ENCODE measurements around the gene TMEM245.

The TMEM245 gene

DNA sequence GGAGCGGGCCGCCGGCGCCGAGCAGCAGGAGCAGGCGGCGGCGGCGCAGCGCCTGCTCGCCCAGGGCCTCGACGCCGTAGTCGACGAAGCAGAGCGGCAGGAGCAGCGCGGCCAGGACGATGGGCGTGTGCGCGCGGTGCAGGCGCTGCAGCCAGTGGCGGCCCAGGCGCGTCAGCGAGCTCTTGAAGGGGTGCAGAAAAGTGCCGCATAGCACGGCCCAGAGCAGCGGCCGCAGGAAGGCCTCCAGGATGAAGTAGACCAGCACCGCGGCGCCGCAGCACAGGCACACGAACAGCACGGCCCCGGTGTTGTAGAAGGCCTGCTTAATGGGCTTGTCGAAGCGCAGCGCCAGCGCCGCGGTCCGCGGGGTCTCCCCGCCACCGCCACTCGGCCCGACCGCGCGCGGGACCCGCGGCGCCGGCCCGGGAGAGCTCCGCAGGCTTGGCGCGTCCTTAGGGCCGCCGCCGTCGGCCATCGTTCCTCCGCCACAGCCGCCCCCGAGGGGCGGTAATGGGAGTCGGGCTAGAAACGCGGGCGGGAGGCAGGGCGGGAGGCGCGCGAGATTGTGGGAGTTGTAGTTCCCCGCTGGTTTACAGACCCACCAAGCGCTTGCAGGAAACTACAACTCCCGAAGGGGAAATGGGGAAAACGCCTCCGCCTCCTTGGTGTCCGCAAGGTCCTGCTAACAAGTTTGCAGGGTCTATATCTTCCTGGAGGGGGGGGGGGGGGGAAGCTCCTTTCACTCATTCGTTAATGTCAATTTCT, at the start of gene TMEM245:
TMEM245 (minus strand) TSS at position 509 of the 765 bp plus-strand sequence; CDS start at position 475, 34 bp downstream.
- Histone ChIP-seq H3K27me3 (replicated peaks) (no peaks in the 10 kb centered on the region), H3K27ac (peak within 1 kb of the TSS; percentile 58), H3K36me3 (replicated peaks) (no peaks in the 10 kb centered on the region), H3K4me3 (ENCODE audit: low read depth, low read length) (peak within 1 kb of the TSS; percentile 86)
- peak; percentile 99 for DNase-seq
- TF ChIP-seq CTCF (IDR thresholded peaks at IDR 0.05; ENCODE audit: low read depth, low read length, missing control alignments) = no peak
- in situ Hi-C loops (cut with HindIII; ENCODE audit: low pct_ligation_motif_present, low sequenced_read_pairs) = no loop called here

GRCh38 chr9:109168170-109168569, 48.4 kb upstream of the TMEM245 start:
- in situ Hi-C loops (cut with HindIII; ENCODE audit: low pct_ligation_motif_present, low sequenced_read_pairs) = no loop called here
- Histone ChIP-seq H3K4me3 (ENCODE audit: low read depth, low read length) (no peak overlapping the region), H3K27me3 (replicated peaks) (peaks cover 8% of the 10 kb centered on the region), H3K27ac (no peak overlapping the region), H3K36me3 (replicated peaks) (no peaks in the 10 kb centered on the region)
- no peak for TF ChIP-seq CTCF (IDR thresholded peaks at IDR 0.05; ENCODE audit: low read depth, low read length, missing control alignments)
- no peak for DNase-seq

GRCh38 chr9:109167716-109168115, 48.0 kb upstream of the TMEM245 start:
- H3K27me3 ChIP-seq (replicated peaks) = peaks cover 8% of the 10 kb centered on the region
- no peak for DNase-seq
- H3K4me3 ChIP-seq (ENCODE audit: low read depth, low read length) = no peak overlapping the region
- in situ Hi-C loops (cut with HindIII; ENCODE audit: low pct_ligation_motif_present, low sequenced_read_pairs) = no loop called here
- no peaks in the 10 kb centered on the region for H3K36me3 ChIP-seq (replicated peaks)
- H3K27ac ChIP-seq = no peak overlapping the region
- no peak for TF ChIP-seq CTCF (IDR thresholded peaks at IDR 0.05; ENCODE audit: low read depth, low read length, missing control alignments)

GRCh38 chr9:109166771-109167601, 47.2 kb upstream of the TMEM245 start, which contains the start of gene FRRS1L:
TSS of gene FRRS1L (minus strand) at chr9:109167249. CDS start at chr9:109167138, 111 bp downstream.
- no peak for TF ChIP-seq CTCF (IDR thresholded peaks at IDR 0.05; ENCODE audit: low read depth, low read length, missing control alignments)
- Histone ChIP-seq H3K36me3 (replicated peaks) (no peaks in the 10 kb centered on the region), H3K4me3 (ENCODE audit: low read depth, low read length) (peak within 1 kb of the TSS; percentile 39), H3K27ac (no peak within 1 kb of the TSS), H3K27me3 (replicated peaks) (peaks cover 8% of the 10 kb centered on the region)
- in situ Hi-C loops (cut with HindIII; ENCODE audit: low pct_ligation_motif_present, low sequenced_read_pairs) = no loop called here
- DNase-seq = no peak

GRCh38 chr9:109166171-109166770, 46.5 kb upstream of the TMEM245 start:
- Histone ChIP-seq H3K27ac (no peak overlapping the region), H3K36me3 (replicated peaks) (no peaks in the 10 kb centered on the region), H3K4me3 (ENCODE audit: low read depth, low read length) (no peak overlapping the region), H3K27me3 (replicated peaks) (peaks cover 8% of the 10 kb centered on the region)
- in situ Hi-C loops (cut with HindIII; ENCODE audit: low pct_ligation_motif_present, low sequenced_read_pairs) = no loop called here
- TF ChIP-seq CTCF (IDR thresholded peaks at IDR 0.05; ENCODE audit: low read depth, low read length, missing control alignments) = no peak
- no peak for DNase-seq
